Omental fat pad (tissue), 4 donors: ENCODE data around the gene SLC2A4RG. TPM values are rescaled to one million over a fixed set of nuclear protein-coding genes. Genes with fewer than 3 reads are reported as not detected.

Experiments used
- ATAC-seq: fragments of 150-250 bp; one replicate; pipeline ENCODE4 v1.9.1; 2016; ENCODE audit warnings: mild to moderate bottlenecking, moderate library complexity; ENCODE audit not compliant: low FRiP score
- DNase-seq: peaks from one replicate; pipeline ENCODE4 v3.0.0-alpha.2; 2019; ENCODE audit warnings: low spot score
- total RNA-seq, 4 donors: library from RNA; depleted of rRNA; stranded (reverse); fragments of >200 nt; gene quantifications; one replicate each; pipeline ENCODE4 v1.1.0, GENCODE V29; 2016
- TF ChIP-seq, protein P1 (sequence below), 3 donors: fragments of 450-650 bp; IDR thresholded peaks; one replicate each; pipeline ENCODE4 v1.5.1; 2016 to 2017; ENCODE audit warnings: antibody characterized with exemption in 3 of 3, mild to moderate bottlenecking in 3 of 3, moderate library complexity in 2 of 3

Gene SLC2A4RG
- total RNA-seq, 4 donors from 2014 or later: 25.3 to 82.0 (median 40.9) TPM

DNA sequence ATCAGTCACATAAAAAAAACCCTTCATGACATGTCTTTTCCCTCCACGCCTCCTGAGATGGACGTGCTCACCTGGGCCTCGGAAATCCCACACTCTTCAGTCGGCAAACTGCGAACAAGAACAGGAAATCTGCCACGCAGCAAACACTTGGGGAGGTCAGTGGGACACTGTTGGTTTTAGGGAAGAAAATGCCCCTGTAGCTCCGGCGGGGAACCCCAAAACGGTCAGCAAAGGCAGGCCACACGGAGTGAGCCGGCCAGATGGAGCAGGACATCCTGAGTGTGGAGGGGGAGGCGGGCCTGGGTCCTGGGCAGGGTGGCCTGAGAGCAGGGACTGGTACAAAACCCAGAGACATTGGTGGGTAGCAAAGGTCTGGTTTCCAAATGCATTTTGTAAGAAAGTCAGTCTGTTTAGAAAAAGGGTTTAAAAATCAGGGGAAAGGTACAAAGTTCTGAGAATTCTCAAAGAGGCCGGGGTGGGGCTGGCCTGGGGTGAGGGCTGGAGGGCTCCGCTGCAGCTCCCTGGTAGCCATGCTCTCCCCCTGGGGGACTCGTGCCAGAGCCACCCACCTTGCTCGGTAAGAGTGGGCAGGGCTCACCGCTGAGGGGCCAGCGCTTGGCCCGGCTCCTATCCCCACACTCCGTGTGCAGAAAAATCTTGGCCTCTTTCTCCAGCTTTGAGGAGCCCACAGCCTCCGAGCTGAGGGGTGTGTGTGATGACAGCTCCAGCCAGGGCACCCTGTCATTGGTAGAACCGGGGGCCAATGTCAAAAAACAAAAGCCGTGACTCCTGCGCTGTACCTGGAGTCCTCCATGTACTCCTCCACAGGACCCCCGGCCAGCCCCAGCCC lies 5.2 kb downstream of the SLC2A4RG start:
- DNase-seq: no peak
- TF ChIP-seq, protein P1, sequence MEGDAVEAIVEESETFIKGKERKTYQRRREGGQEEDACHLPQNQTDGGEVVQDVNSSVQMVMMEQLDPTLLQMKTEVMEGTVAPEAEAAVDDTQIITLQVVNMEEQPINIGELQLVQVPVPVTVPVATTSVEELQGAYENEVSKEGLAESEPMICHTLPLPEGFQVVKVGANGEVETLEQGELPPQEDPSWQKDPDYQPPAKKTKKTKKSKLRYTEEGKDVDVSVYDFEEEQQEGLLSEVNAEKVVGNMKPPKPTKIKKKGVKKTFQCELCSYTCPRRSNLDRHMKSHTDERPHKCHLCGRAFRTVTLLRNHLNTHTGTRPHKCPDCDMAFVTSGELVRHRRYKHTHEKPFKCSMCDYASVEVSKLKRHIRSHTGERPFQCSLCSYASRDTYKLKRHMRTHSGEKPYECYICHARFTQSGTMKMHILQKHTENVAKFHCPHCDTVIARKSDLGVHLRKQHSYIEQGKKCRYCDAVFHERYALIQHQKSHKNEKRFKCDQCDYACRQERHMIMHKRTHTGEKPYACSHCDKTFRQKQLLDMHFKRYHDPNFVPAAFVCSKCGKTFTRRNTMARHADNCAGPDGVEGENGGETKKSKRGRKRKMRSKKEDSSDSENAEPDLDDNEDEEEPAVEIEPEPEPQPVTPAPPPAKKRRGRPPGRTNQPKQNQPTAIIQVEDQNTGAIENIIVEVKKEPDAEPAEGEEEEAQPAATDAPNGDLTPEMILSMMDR (IDR thresholded peaks at IDR 0.05): no peak

GRCh38 chr20:63745424-63745805 lies 5.8 kb downstream of the SLC2A4RG start:
- ATAC-seq: no peak
- TF ChIP-seq, protein P1 (IDR thresholded peaks at IDR 0.05): no peak

More for the DNA sequence above, 5.2 kb downstream of the SLC2A4RG start:
- no peak for ATAC-seq

GRCh38 chr20:63745961-63746731 lies 6.6 kb downstream of the SLC2A4RG start:
- ATAC-seq (no peak), DNase-seq (no peak)
- TF ChIP-seq, protein P1 (IDR thresholded peaks at IDR 0.05): no peak

More at GRCh38 chr20:63745424-63745805, 5.8 kb downstream of the SLC2A4RG start:
- DNase-seq: no peak

- DNase-seq (no peak), ATAC-seq (no peak)
- TF ChIP-seq, protein P1 (IDR thresholded peaks at IDR 0.05): no peak
These were observed 7.3 kb downstream of the SLC2A4RG start for GRCh38 chr20:63746751-63747315.

DNA sequence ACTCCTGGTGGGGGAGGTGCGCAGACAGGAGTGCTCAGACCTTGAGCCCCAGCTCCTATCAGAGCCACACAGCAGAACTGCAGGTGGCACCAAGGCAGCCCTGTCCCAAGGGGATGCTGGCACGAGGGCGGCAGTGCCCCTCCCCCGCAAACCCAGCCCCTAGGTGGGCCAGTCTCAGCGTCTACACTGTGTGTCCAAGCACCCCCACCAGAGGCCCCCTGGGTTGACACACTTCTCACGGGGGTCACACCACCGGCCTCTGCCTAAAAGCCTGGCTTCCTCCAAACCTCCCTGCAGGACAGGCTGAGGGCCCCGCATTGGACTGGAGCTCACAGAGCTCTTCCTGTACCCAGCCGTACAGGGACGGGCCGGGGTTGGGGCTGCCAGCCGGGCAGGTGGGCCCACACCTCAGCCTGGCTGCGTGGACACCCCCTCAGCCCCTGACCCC lies 8.1 kb downstream of the SLC2A4RG start:
- DNase-seq (no peak), ATAC-seq (no peak)
- TF ChIP-seq, protein P1 (IDR thresholded peaks at IDR 0.05): no peak

DNA sequence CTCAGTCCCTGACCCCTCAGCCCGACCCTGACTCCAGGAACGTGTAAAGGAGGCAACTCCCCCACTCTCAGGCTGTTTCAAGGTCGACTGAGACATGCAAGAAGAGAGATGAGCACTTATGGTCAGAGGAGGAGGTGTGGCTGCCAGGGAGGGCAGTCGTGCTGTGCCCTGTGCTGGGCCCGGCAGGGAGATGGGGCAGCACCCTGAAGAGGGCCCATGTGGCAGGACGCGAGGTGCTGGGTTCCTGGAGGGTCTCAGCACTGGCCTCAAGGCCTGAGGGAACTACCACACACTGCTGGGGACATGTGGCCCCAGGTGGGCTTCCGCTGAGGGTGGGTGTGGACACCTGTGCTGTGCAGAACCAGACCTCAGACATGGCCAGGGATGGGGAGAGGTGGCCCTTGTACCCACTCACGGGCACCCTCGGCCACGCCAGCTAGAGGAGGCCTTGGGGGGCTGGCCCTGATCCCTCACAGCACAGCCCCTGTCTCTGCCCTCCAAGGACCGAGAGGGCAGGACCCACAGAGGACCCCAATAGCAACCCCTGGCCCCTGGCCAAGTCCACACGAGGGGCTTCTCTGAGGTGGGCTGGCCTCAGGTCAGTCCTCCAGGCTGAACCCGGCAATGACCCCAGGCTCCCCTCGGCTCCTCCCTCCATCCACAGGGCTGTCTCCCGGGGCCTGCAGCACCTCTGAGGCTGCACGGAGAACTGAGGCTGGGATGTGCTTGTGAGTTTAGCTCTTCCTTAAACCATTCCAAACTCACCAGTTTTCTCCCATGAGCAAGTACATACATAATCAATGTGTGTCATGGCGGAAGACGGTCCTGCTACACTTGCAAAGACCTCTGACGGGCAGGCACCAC lies 8.7 kb downstream of the SLC2A4RG start:
- DNase-seq (no peak), ATAC-seq (no peak)
- TF ChIP-seq, protein P1 (IDR thresholded peaks at IDR 0.05): no peak
